GM19035 (cell line): ENCODE data around the gene PDCD4.
A peak's percentile ranks its signal among the peaks of the same experiment; 100 is the strongest.
"Not testable (repeated sequence)": the region's sequence is repeated elsewhere in the genome, so short reads cannot be mapped to it uniquely, and the experiment has no call there.

ENCODE experiments used
- ATAC-seq: cut with Tn5 transposase; IDR thresholded peaks from one replicate; pipeline ENCODE4 v1.9.1; 2021; ENCODE audit not compliant: unreplicated experiment

PDCD4 gene

GRCh38 chr10:110880012-110880411 lies 8.3 kb downstream of the PDCD4 start:
- no peak for ATAC-seq

GRCh38 chr10:110881247-110881646 lies 9.5 kb downstream of the PDCD4 start:
- ATAC-seq = no peak

GRCh38 chr10:110881905-110882304 lies 10.2 kb downstream of the PDCD4 start:
- no peak for ATAC-seq

GRCh38 chr10:110883924-110884323 lies 12.2 kb downstream of the PDCD4 start:
- ATAC-seq = no peak

- ATAC-seq = no peak
Measured at GRCh38 chr10:110885932-110886674, 14.4 kb downstream of the PDCD4 start.

- no peak for ATAC-seq
Measured at GRCh38 chr10:110887560-110887959, 15.8 kb downstream of the PDCD4 start.

- ATAC-seq = no peak
Measured at GRCh38 chr10:110892602-110893288, 21.0 kb downstream of the PDCD4 start.

- peak; percentile 76 for ATAC-seq
Measured at GRCh38 chr10:110893559-110894179, 21.9 kb downstream of the PDCD4 start.

GRCh38 chr10:110897184-110897583 lies 25.5 kb downstream of the PDCD4 start:
- no peak for ATAC-seq

GRCh38 chr10:110898391-110898790 lies 26.7 kb downstream of the PDCD4 start:
- ATAC-seq = no peak

- no peak for ATAC-seq
Measured at GRCh38 chr10:110900983-110901382, 29.3 kb downstream of the PDCD4 start.

- no peak for ATAC-seq
Measured at GRCh38 chr10:110901954-110902819, 30.5 kb downstream of the PDCD4 start.

- no peak for ATAC-seq
Measured at GRCh38 chr10:110903280-110904278, 31.9 kb downstream of the PDCD4 start.

- ATAC-seq = no peak
Measured at GRCh38 chr10:110910138-110910537, 38.4 kb downstream of the PDCD4 start.

- ATAC-seq = no peak
Measured at GRCh38 chr10:110912374-110912773, 40.6 kb downstream of the PDCD4 start.

GRCh38 chr10:110914431-110914830 lies 42.7 kb downstream of the PDCD4 start:
- no peak for ATAC-seq

- ATAC-seq = no peak
Measured at GRCh38 chr10:110915035-110915434, 43.3 kb downstream of the PDCD4 start.

- not testable (repeated sequence) for ATAC-seq
Measured at GRCh38 chr10:110915600-110915999, 43.9 kb downstream of the PDCD4 start.

- ATAC-seq = no peak
Measured at GRCh38 chr10:110916554-110917346, 45.0 kb downstream of the PDCD4 start.
